Bronchial epithelial cell (primary cell): ENCODE results near the gene RECK. TPM values are rescaled to one million over a fixed set of nuclear protein-coding genes. Genes with fewer than 3 reads are reported as not detected.

Experiments used
- DNase-seq: peaks from one replicate; pipeline ENCODE4 v3.0.0-alpha.2; 2010; ENCODE audit warnings: low read depth
- FAIRE-seq: peaks from 2 replicates; lab custom pipeline; 2011; peaks lifted over from hg19 to GRCh38; lab: Jason Lieb, UNC
- H3K27me3 ChIP-seq: 2 replicates; pipeline ENCODE4 v1.5.1; 2011; ENCODE audit warnings: low read length; ENCODE audit not compliant: control insufficient read depth, insufficient read depth
- H3K36me3 ChIP-seq: 2 replicates; pipeline ENCODE4 v1.5.1; 2011; ENCODE audit warnings: low read length; ENCODE audit not compliant: control insufficient read depth, insufficient read depth
- H3K4me3 ChIP-seq: 2 replicates; pipeline ENCODE4 v1.5.1; 2011; ENCODE audit warnings: mild to moderate bottlenecking, low read depth, low read length, control low read depth
- CTCF ChIP-seq: IDR thresholded peaks from 2 replicates; pipeline ENCODE4 v1.5.1; 2011; ENCODE audit warnings: mild to moderate bottlenecking, moderate library complexity, low read length, control low read depth, inconsistent platforms; ENCODE audit not compliant: insufficient read depth, severe bottlenecking
- total RNA-seq: library from RNA; depleted of rRNA; stranded (reverse); fragments of >200 nt; gene quantifications from 2 replicates; pipeline ENCODE4 v1.2.1, GENCODE V29; 2014

The RECK gene
- total RNA-seq, 1 donor from 2014 or later, result 1.3 TPM

- Histone ChIP-seq H3K27me3 (peaks cover 9% of the 10 kb centered on the region), H3K4me3 (no peak overlapping the region), H3K36me3 (no peaks in the 10 kb centered on the region)
- FAIRE-seq, result no peak
- DNase-seq, result no peak
- no peak for TF ChIP-seq CTCF
These were observed 102.2 kb downstream of the RECK start for GRCh38 chr9:36138901-36139300.

- FAIRE-seq, result no peak
- Histone ChIP-seq H3K27me3 (peaks cover 9% of the 10 kb centered on the region), H3K4me3 (no peak overlapping the region), H3K36me3 (no peaks in the 10 kb centered on the region)
- DNase-seq, result no peak
- TF ChIP-seq CTCF, result no peak
These were observed 103.7 kb downstream of the RECK start for GRCh38 chr9:36140086-36141084.

GRCh38 chr9:36141288-36141687 lies 104.6 kb downstream of the RECK start:
- peak; percentile 23 for TF ChIP-seq CTCF
- Histone ChIP-seq H3K27me3 (peaks cover 9% of the 10 kb centered on the region), H3K4me3 (no peak overlapping the region), H3K36me3 (no peaks in the 10 kb centered on the region)
- DNase-seq (peak; percentile 33), FAIRE-seq (no peak)

- Histone ChIP-seq H3K27me3 (peaks cover 9% of the 10 kb centered on the region), H3K4me3 (no peak overlapping the region), H3K36me3 (no peaks in the 10 kb centered on the region)
- FAIRE-seq (no peak), DNase-seq (no peak)
- no peak for TF ChIP-seq CTCF
These were observed 105.0 kb downstream of the RECK start for GRCh38 chr9:36141761-36142160.

- DNase-seq (no peak), FAIRE-seq (no peak)
- no peak for TF ChIP-seq CTCF
- Histone ChIP-seq H3K4me3 (no peak overlapping the region), H3K27me3 (peaks cover 2% of the 10 kb centered on the region), H3K36me3 (no peaks in the 10 kb centered on the region)
These were observed 106.0 kb downstream of the RECK start for GRCh38 chr9:36142510-36143244.
